Fibroblast of skin of left quadriceps (primary cell): ENCODE measurements around the gene GHDC.
"Not testable (repeated sequence)": the region's sequence is repeated elsewhere in the genome, so short reads cannot be mapped to it uniquely, and the experiment has no call there.

Experiments
- DNase-seq, 2 experiments: peaks; one replicate each; pipeline ENCODE4 v3.0.0-alpha.2; 2013; ENCODE audit warnings: low read depth in 2 of 2

Gene GHDC

GRCh38 chr17:42203354-42203753 lies 9.1 kb upstream of the GHDC start:
- no peak for DNase-seq

GRCh38 chr17:42202696-42203095 lies 8.4 kb upstream of the GHDC start:
- no peak for DNase-seq

GRCh38 chr17:42202159-42202558 lies 7.9 kb upstream of the GHDC start:
- no peak for DNase-seq

GRCh38 chr17:42201458-42201772 lies 7.1 kb upstream of the GHDC start:
- no peak for DNase-seq

GRCh38 chr17:42200706-42201457 lies 6.6 kb upstream of the GHDC start:
- DNase-seq: no peak

- DNase-seq: no peak
Observed at GRCh38 chr17:42199416-42200011, 5.2 kb upstream of the GHDC start.

GRCh38 chr17:42198897-42199296 lies 4.6 kb upstream of the GHDC start:
- no peak for DNase-seq

GRCh38 chr17:42197564-42198156 lies 3.4 kb upstream of the GHDC start:
- no peak for DNase-seq

- no peak for DNase-seq
Observed at GRCh38 chr17:42193216-42193968, 902 bp downstream of the GHDC start.

- no peak for DNase-seq
Observed at GRCh38 chr17:42192189-42193126, 1.8 kb downstream of the GHDC start.

GRCh38 chr17:42191275-42191608 lies 3.1 kb downstream of the GHDC start:
- no peak for DNase-seq

- DNase-seq: no peak
Observed at GRCh38 chr17:42190491-42191274, 3.6 kb downstream of the GHDC start.

GRCh38 chr17:42189651-42189965 lies 4.7 kb downstream of the GHDC start:
- DNase-seq: no peak

- DNase-seq: no peak
Observed at GRCh38 chr17:42188749-42189650, 5.3 kb downstream of the GHDC start.

- no peak for DNase-seq
Observed at GRCh38 chr17:42187833-42188232, 6.5 kb downstream of the GHDC start.

GRCh38 chr17:42186191-42186590 lies 8.1 kb downstream of the GHDC start:
- DNase-seq: not testable (repeated sequence)

GRCh38 chr17:42185621-42185930 lies 8.7 kb downstream of the GHDC start:
- no peak for DNase-seq

- DNase-seq: no peak
Observed at GRCh38 chr17:42184713-42185620, 9.3 kb downstream of the GHDC start, which contains the start of gene HCRT. TSS of gene HCRT (minus strand) at chr17:42185452. CDS start at chr17:42185365, 87 bp downstream.
